K562 (cell line): ENCODE measurements around the gene MAPT. TPM values are rescaled to one million over a fixed set of nuclear protein-coding genes. Genes with fewer than 3 reads are reported as not detected.

Experiments used
- ATAC-seq: fragments of 200-7000 bp; cut with Tn5 transposase; 3 replicates; pipeline ENCODE4 v1.9.1; 2020; ENCODE audit warnings: moderate library complexity
- BruUV-seq: library from RNA; stranded (reverse); fragments of 400-500 nt; replicated peaks from 2 replicates; lab custom pipeline; 2021; lab: Mats Ljungman, UMichigan
- CTCF ChIA-PET: fragments of 300-600 bp; formaldehyde crosslinking; extraction: SDS; loops from one replicate; lab custom pipeline; 2021; ENCODE audit warnings: low intra/inter-chr PET ratio; lab: Yijun Ruan, JAX
- POLR2A ChIA-PET: fragments of 300-600, 350-650 bp; sonication (Branson Sonifier 250); formaldehyde crosslinking; extraction: SDS; loops from one replicate; lab custom pipeline; 2021; ENCODE audit warnings: antibody characterized with exemption, inconsistent platforms; lab: Yijun Ruan, JAX
- DNase-seq, 4 experiments: peaks; one replicate each; pipeline versions ENCODE4 v3.0.0 to v3.0.0-alpha.2; 2011 to 2018; ENCODE audit warnings: low spot score in 3 of 4, mixed read lengths in 3 of 4; ENCODE audit errors: extremely low read depth in 1 of 4
- FAIRE-seq: peaks from 2 replicates; lab custom pipeline; 2011; peaks lifted over from hg19 to GRCh38; lab: Jason Lieb, UNC
- H2AFZ ChIP-seq: 2 replicates; pipeline ENCODE4 v1.6.0; 2011; ENCODE audit warnings: low read depth, low read length, control low read depth, inconsistent platforms
- H3K27ac ChIP-seq: fragments of 200-600 bp; 3 replicates; pipeline ENCODE4 v1.8.0; 2011; ENCODE audit warnings: low read depth, mild to moderate bottlenecking, control low read depth, inconsistent platforms, low read length, moderate library complexity, mixed read lengths; ENCODE audit errors: extremely low read depth
- H3K27me3 ChIP-seq, 2 experiments: fragments of 300-600 bp in 1 of 2; 2 replicates in 1 of 2; 3 replicates in 1 of 2; pipeline versions ENCODE4 v1.6.0 to v1.8.0; 2011; ENCODE audit warnings: inconsistent platforms in 2 of 2, low read length in 2 of 2, mild to moderate bottlenecking in 1 of 2, mixed read lengths in 1 of 2, moderate library complexity in 1 of 2; ENCODE audit not compliant: control insufficient read depth in 2 of 2, insufficient read depth in 2 of 2
- H3K36me3 ChIP-seq: fragments of 300-600 bp; 3 replicates; pipeline ENCODE4 v1.8.0; 2011; ENCODE audit warnings: mild to moderate bottlenecking, low read length, inconsistent platforms; ENCODE audit not compliant: control insufficient read depth, insufficient read depth
- H3K4me1 ChIP-seq, 2 experiments: fragments of 200-600 bp in 1 of 2; replicated peaks in 1 of 2; 2 replicates in 1 of 2; 3 replicates in 1 of 2; pipeline versions ENCODE4 v1.5.1 to v1.8.0; 2011; ENCODE audit warnings: inconsistent platforms in 2 of 2, low read length in 2 of 2, mild to moderate bottlenecking in 1 of 2, mixed read lengths in 1 of 2, moderate library complexity in 1 of 2; ENCODE audit not compliant: control insufficient read depth in 2 of 2, insufficient read depth in 2 of 2
- H3K4me2 ChIP-seq: 2 replicates; pipeline ENCODE4 v1.6.1; 2011; ENCODE audit warnings: low read length, control low read depth, inconsistent platforms, mixed read lengths; ENCODE audit not compliant: insufficient read depth
- H3K4me3 ChIP-seq: fragments of 200-600 bp; sonication (generic), shearing (Covaris generic); 2 replicates; pipeline ENCODE4 v1.5.1; 2016; ENCODE audit warnings: control low read depth, inconsistent platforms
- H3K79me2 ChIP-seq: fragments of 200-600 bp; 3 replicates; pipeline ENCODE4 v1.8.0; 2011; ENCODE audit warnings: low read length, inconsistent platforms; ENCODE audit not compliant: control insufficient read depth, insufficient read depth
- H3K9ac ChIP-seq, 2 experiments: 2 replicates each; pipeline versions ENCODE4 v1.6.0 to v1.6.1; 2011; ENCODE audit warnings: low read depth in 2 of 2, low read length in 2 of 2, control low read depth in 1 of 2, inconsistent platforms in 1 of 2, mild to moderate bottlenecking in 1 of 2, mixed read lengths in 1 of 2; ENCODE audit not compliant: insufficient read depth in 1 of 2
- H3K9me1 ChIP-seq: one replicate; pipeline ENCODE4 v1.6.0; 2011; ENCODE audit warnings: inconsistent platforms, mild to moderate bottlenecking, low read length, moderate library complexity; ENCODE audit not compliant: control insufficient read depth, insufficient read depth
- H3K9me3 ChIP-seq: replicated peaks from 2 replicates; pipeline ENCODE4 v1.5.1; 2011; ENCODE audit warnings: low read depth, low read length, inconsistent platforms; ENCODE audit not compliant: control insufficient read depth, insufficient read depth
- H4K20me1 ChIP-seq: replicated peaks from 2 replicates; pipeline ENCODE4 v1.6.1; 2011; ENCODE audit warnings: low read length, inconsistent platforms, mixed read lengths; ENCODE audit not compliant: control insufficient read depth, insufficient read depth
- ARHGAP35 ChIP-seq: fragments of 450-650 bp; IDR thresholded peaks from 2 replicates; pipeline ENCODE4 v1.6.1; 2018; ENCODE audit not compliant: partially characterized antibody
- DIDO1 ChIP-seq: fragments of 450-650 bp; IDR thresholded peaks from 2 replicates; pipeline ENCODE4 v1.6.1; 2016; ENCODE audit warnings: low read depth, missing biosample characterization, missing genetic modification characterization
- KLF16 ChIP-seq: IDR thresholded peaks from 2 replicates; pipeline ENCODE4 v1.6.1; 2016; ENCODE audit warnings: antibody characterized with exemption
- MTA3 ChIP-seq: fragments of 450-650 bp; formaldehyde crosslinking; IDR thresholded peaks from 2 replicates; pipeline ENCODE4 v1.6.1; 2017; ENCODE audit warnings: mild to moderate bottlenecking, borderline replicate concordance
- PYGO2 ChIP-seq: fragments of 450-650 bp; IDR thresholded peaks from 2 replicates; pipeline ENCODE4 v1.6.1; 2016; ENCODE audit warnings: mild to moderate bottlenecking, missing genetic modification characterization, moderate library complexity, missing compliant biosample characterization
- TAL1 ChIP-seq: fragments of 450-650 bp; IDR thresholded peaks from 2 replicates; pipeline ENCODE4 v1.6.1; 2016; ENCODE audit warnings: mild to moderate bottlenecking
- WGBS: fragments of 100-300 bp; shearing (Covaris generic); methylation state at CpG from one replicate; pipeline ENCODE4 v1.1.6; 2016; ENCODE audit warnings: low coverage, mixed read lengths; ENCODE audit not compliant: insufficient coverage; ENCODE audit errors: missing lambda C conversion rate; 5-methylcytosine and 5-hydroxymethylcytosine counted together
- in situ Hi-C: fragments of 300-500 bp; cut with MboI; formaldehyde crosslinking; loops from 4 replicates; pipeline ENCODE4 v1.15.0; 2018; ENCODE audit warnings: inconsistent platforms, mixed read lengths
- intact Hi-C: fragments of 100-400 bp; cut with micrococcal nuclease; formaldehyde crosslinking; loops from 2 replicates; pipeline ENCODE4 v1.14.2; 2022
- polyA plus RNA-seq, 8 experiments: library from polyadenylated mRNA; depleted of rRNA in 4 of 8; stranded (reverse) in 5 of 8; unstranded in 3 of 8; fragments of >200 nt; fragmentation: Nextera tagmentation in 2 of 8; fragmentation: Illumina TruSeq in 1 of 8; extraction: Ambion mirVana in 2 of 8; extraction: Trizol in 1 of 8; gene quantifications; 2 replicates each; pipeline versions ENCODE4 v1.2.1 to v1.2.3, GENCODE V29; 2011 to 2014; ENCODE audit warnings: inconsistent platforms in 1 of 8, missing spikeins in 1 of 8
- total RNA-seq, 7 experiments: library from RNA; depleted of rRNA in 6 of 7; stranded (reverse); fragments of >200 nt in 6 of 7; fragmentation: Illumina TruSeq in 2 of 7; extraction: Trizol in 2 of 7; gene quantifications; 2 replicates each; pipeline versions ENCODE4 v1.2.1 to v1.2.3, GENCODE V29; 2011 to 2021; ENCODE audit warnings: low replicate concordance in 1 of 7

The MAPT gene
- total and polyA plus RNA-seq, 9 of the 15 experiments (the other 6 are each of a cell fraction or from before 2014, with no cell fraction given): 0.04 to 1.1 (median 0.36) TPM

- TF ChIP-seq DIDO1 (no peak), ARHGAP35 (no peak), MTA3 (no peak), PYGO2 (tag) (no peak), KLF16 (no peak)
Measured at GRCh38 chr17:46037722-46038255, 143.4 kb downstream of the MAPT start (continued).

DNA sequence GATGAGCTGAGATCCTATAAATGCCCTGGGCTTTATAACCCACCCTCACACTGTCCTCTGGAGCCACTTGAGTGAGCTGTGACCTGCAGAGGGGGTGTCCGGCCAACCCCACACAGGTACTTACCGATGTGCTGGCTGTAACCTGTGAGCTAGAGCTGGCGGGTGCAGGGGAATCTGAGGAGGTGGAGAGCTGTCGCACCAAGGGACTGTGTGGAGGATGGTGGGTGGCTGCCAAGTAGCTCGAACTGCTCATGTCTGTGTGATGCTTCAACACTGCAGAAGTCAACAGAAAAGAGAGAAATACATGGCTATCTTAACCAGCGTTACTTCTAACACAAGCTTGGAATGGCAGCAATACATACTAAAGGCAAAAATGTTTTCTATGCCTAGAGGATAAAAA is 144.1 kb downstream of the MAPT start:
- no peak for DNase-seq
- WGBS: 90% methylated on average over 6 of the region's 6 CpGs
- POLR2A ChIA-PET: interaction anchor here (0.8 to 1.5 kb wide), 5 partner anchors 10 to 153 kb away, joined by 3 to 4 read pairs (median 4); no protein-coding TSS in a partner anchor
- CTCF ChIA-PET: no interaction called here
- H3K4me3 ChIP-seq: no peak overlapping the region
- no peaks in the 10 kb centered on the region for H3K4me1 ChIP-seq
- H3K27ac ChIP-seq: no peak overlapping the region
- no peaks in the 10 kb centered on the region; a peak in 1 of 5 replicates for H3K27me3 ChIP-seq
- no peaks in the 10 kb centered on the region for H3K9me3 ChIP-seq
- H3K9ac ChIP-seq: no peak overlapping the region
- peaks cover 3% of the 10 kb centered on the region; the same call in 1 of the 3 replicates for H3K79me2 ChIP-seq
- BruUV-seq: no TSS peak
- H3K9me1 ChIP-seq: no peaks in the 10 kb centered on the region
- FAIRE-seq: no peak
- intact Hi-C loops (no loop called here), in situ Hi-C loops (no loop called here)
- no peak for ATAC-seq
- no peak overlapping the region for H3K4me2 ChIP-seq
- peaks cover 97% of the 10 kb centered on the region for H3K36me3 ChIP-seq
- TF ChIP-seq TAL1: no peak
- no peaks in the 10 kb centered on the region for H4K20me1 ChIP-seq
- H2AFZ ChIP-seq: no peak overlapping the region
